Measurements from ENCODE around the gene RMP24.

RMP24 gene

DNA sequence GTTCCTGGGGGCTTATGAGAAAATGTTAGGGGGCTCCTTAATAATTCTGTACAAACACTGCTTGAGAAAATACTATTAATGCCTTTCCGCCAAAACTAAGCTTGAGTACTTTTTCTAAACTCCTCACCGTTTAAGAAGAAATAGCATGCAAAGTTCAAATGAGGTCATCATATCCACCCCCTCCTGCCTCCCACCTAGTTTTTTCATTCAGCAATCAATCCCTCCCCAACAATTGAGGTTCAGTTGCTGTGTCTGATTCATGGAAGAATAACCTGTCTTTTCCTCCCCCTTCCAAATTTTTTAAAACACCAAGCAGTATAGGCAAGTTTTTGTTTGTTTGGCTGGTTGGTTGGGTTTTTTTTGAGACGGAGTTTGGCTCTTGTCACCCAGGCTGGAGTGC lies 24.4 kb upstream of the RMP24 start:
- in situ Hi-C loops (cut with MboI; ENCODE audit: low sequenced_read_pairs in 4 of 4), result loop anchor here in 1 of 4 donors (25.0 kb wide), 1 partner anchor 186 kb away; no protein-coding TSS in a partner anchor

DNA sequence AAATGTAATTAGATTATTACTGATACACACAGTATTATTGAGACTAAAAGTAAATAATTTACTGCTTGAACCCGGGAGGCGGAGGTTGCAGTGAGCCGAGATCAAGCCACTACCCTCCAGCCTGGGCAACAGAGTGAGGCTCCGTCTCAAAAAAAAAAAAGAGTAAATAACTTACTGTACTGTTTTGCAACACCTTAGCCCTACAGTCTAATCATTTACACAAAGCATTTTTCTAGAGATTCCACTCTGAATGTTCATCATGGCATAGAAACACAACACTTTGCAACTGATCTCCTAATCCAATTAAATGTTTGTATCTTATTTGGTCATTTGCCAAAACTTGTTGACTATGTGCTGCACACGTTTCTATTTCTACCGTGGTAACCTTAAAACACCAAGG lies 23.4 kb upstream of the RMP24 start:
- H3K27me3 ChIP-seq, result peaks cover 0 to 8% (median 0%) of the 10 kb centered on the region in 3 donors
- H3K4me3 ChIP-seq, result no peak overlapping the region
- no peak overlapping the region for H3K27ac ChIP-seq
- no peaks in the 10 kb centered on the region for H3K36me3 ChIP-seq
- intact Hi-C loops (cut with DNase I; ENCODE audit: low total_unique reads), result no loop called here
- DNase-seq, result no peak
- no peak for ATAC-seq
- peaks cover 5% of the 10 kb centered on the region in 2 donors for H3K4me1 ChIP-seq
- no peak for TF ChIP-seq POLR2A (IDR thresholded peaks at IDR 0.05)
- TF ChIP-seq CTCF (IDR thresholded peaks at IDR 0.05 in 4 of 5, conservative IDR thresholded peaks at IDR 0.05 in 1 of 5), result no peak
- H3K9me3 ChIP-seq, result no peaks in the 10 kb centered on the region
- in situ Hi-C loops (cut with MboI; ENCODE audit: low sequenced_read_pairs in 4 of 4), result loop anchor here in 1 of 4 donors (25.0 kb wide), 1 partner anchor 187 kb away; no protein-coding TSS in a partner anchor

More for the DNA sequence above, 24.4 kb upstream of the RMP24 start:
- TF ChIP-seq CTCF (IDR thresholded peaks at IDR 0.05 in 4 of 5, conservative IDR thresholded peaks at IDR 0.05 in 1 of 5) (no peak), POLR2A (IDR thresholded peaks at IDR 0.05) (no peak)
- Histone ChIP-seq H3K36me3 (no peaks in the 10 kb centered on the region), H3K27me3 (peaks cover 0 to 4% (median 0%) of the 10 kb centered on the region in 3 donors), H3K9me3 (no peaks in the 10 kb centered on the region), H3K4me3 (no peak overlapping the region), H3K4me1 (peaks cover 5% of the 10 kb centered on the region in 2 donors), H3K27ac (no peak overlapping the region)
- ATAC-seq, result no peak
- intact Hi-C loops (cut with DNase I; ENCODE audit: low total_unique reads), result no loop called here
- DNase-seq, result no peak

DNA sequence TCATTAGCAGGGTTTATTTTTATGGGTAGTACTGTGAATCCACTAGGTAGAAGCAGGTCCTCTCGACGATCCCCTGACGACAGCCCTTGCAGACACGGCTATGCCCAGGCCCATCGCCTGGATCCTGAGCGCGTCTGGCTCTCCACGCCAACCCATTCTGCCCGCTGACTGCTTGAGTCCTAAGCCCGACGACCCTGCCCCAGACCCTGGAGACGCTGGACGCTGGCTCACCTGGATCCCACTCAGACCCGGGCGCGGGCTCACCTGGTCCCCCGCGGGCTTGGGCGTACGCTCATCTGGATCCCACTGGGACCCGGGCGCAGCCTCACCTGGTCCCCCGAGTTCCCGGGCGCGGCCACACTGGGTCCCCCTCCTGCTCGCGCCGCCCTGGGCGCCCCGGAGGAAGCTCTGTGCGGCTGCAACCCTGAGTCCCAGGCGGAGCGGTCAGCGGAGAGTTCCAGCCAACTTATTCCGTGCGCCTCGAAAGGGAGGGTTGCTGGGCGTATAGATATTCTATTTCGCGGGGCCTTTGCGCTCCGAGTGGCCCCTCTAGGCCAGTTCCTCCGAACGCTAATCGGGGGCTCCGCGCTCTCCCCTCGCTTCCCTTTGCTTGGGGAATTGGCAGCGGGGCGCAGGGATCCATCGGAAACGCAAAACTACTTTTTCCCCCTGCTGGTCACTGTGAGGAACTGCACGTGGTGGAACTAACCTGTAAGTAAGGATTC lies 22.4 kb upstream of the RMP24 start:
- Histone ChIP-seq H3K27ac (no peak overlapping the region), H3K4me3 (peak overlapping the region; percentile 57 to 73 (median 68)), H3K36me3 (no peaks in the 10 kb centered on the region), H3K27me3 (peaks cover 0 to 8% (median 0%) of the 10 kb centered on the region in 3 donors), H3K4me1 (peaks cover 5% of the 10 kb centered on the region in 2 donors), H3K9me3 (no peaks in the 10 kb centered on the region)
- in situ Hi-C loops (cut with MboI; ENCODE audit: low sequenced_read_pairs in 4 of 4) (loop anchor here (5.0 to 25.0 kb wide), 7 partner anchors 188 to 713 kb away; partner anchors contain the start of genes ZNF397 (in 2 of the 4), GALNT1 (in 1 of the 4) and ZNF396 (in 1 of the 4)), intact Hi-C loops (cut with DNase I; ENCODE audit: low total_unique reads) (loop anchor here (1.0 to 2.0 kb wide), 2 partner anchors 193 to 542 kb away; no protein-coding TSS in a partner anchor)
- peak; percentile 70 to 83 for ATAC-seq
- peak in 1 of 2 donors; percentile 23 for DNase-seq
- TF ChIP-seq CTCF (IDR thresholded peaks at IDR 0.05 in 4 of 5, conservative IDR thresholded peaks at IDR 0.05 in 1 of 5), result peak; percentile 82 to 94 (median 85)
- TF ChIP-seq POLR2A (IDR thresholded peaks at IDR 0.05), result no peak

DNA sequence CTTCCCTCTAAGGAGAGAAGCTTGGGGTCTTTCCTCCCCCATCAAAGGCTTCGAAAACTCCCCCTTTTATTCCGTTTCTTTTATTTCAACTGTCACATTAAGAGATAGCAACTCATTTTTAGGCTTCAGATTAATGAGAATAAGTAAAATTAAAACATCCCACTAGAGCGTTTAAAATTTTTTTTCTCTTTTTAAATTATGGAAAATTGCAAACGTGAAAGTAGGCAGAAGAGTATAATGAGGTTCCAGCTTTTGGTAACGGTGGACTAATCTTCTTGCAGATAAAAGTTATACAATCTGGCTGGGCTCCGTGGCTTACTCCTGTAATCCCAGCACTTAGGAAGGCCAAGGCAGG lies 21.9 kb upstream of the RMP24 start:
- no peak for TF ChIP-seq POLR2A (IDR thresholded peaks at IDR 0.05)
- no peak for TF ChIP-seq CTCF (IDR thresholded peaks at IDR 0.05 in 4 of 5, conservative IDR thresholded peaks at IDR 0.05 in 1 of 5)
- Histone ChIP-seq H3K4me3 (peak overlapping the region in 3 of 4 donors; percentile 57 to 73 (median 65)), H3K4me1 (peaks cover 5% of the 10 kb centered on the region in 2 donors), H3K36me3 (no peaks in the 10 kb centered on the region), H3K27ac (no peak overlapping the region), H3K9me3 (no peaks in the 10 kb centered on the region), H3K27me3 (peaks cover 0 to 8% (median 2%) of the 10 kb centered on the region in 3 donors)
- intact Hi-C loops (cut with DNase I; ENCODE audit: low total_unique reads) (loop anchor here (1.0 to 2.0 kb wide), 2 partner anchors 194 to 542 kb away; no protein-coding TSS in a partner anchor), in situ Hi-C loops (cut with MboI; ENCODE audit: low sequenced_read_pairs in 4 of 4) (loop anchor here (5.0 to 25.0 kb wide), 6 partner anchors 193 to 713 kb away; partner anchors contain the start of genes ZNF397 (in 2 of the 4), GALNT1 (in 1 of the 4) and ZNF396 (in 1 of the 4))
- ATAC-seq (no peak), DNase-seq (no peak)

Measured in gastrocnemius medialis (tissue), 4 donors.